ENCODE results near the gene CERKL. TPM values are rescaled to one million over a fixed set of nuclear protein-coding genes. Genes with fewer than 3 reads are reported as not detected.
"Not testable (repeated sequence)": the region's sequence is repeated elsewhere in the genome, so short reads cannot be mapped to it uniquely, and the experiment has no call there.

Gene CERKL
- polyA plus RNA-seq (ENCODE audit: insufficient read length in 3 of 3): 10 to 100 TPM; 12.9 to 18.3 (median 14.5) TPM

- DNase-seq (ENCODE audit: low read depth in 3 of 3, low spot score in 2 of 3): no peak
Measured at GRCh38 chr2:181656450-181657291, at the start of gene CERKL. Gene CERKL, minus strand, starts transcription at chr2:181657105. Its CDS starts 99 bp downstream, at chr2:181657006.

GRCh38 chr2:181702519-181702918 is 45.6 kb upstream of the CERKL start:
- not testable (repeated sequence) for DNase-seq (ENCODE audit: low read depth in 3 of 3, low spot score in 2 of 3)

GRCh38 chr2:181698223-181698622 is 41.3 kb upstream of the CERKL start:
- DNase-seq (ENCODE audit: low read depth in 3 of 3, low spot score in 2 of 3): no peak

GRCh38 chr2:181697571-181697970 is 40.7 kb upstream of the CERKL start:
- no peak for DNase-seq (ENCODE audit: low read depth in 3 of 3, low spot score in 2 of 3)

- no peak for DNase-seq (ENCODE audit: low read depth in 3 of 3, low spot score in 2 of 3)
Measured at GRCh38 chr2:181697126-181697525, 40.2 kb upstream of the CERKL start.

- DNase-seq (ENCODE audit: low read depth in 3 of 3, low spot score in 2 of 3): no peak
Measured at GRCh38 chr2:181694271-181694670, 37.4 kb upstream of the CERKL start.

- DNase-seq (ENCODE audit: low read depth in 3 of 3, low spot score in 2 of 3): no peak
Measured at GRCh38 chr2:181690860-181691259, 34.0 kb upstream of the CERKL start.

GRCh38 chr2:181686576-181687185 is 29.8 kb upstream of the CERKL start:
- no peak for DNase-seq (ENCODE audit: low read depth in 3 of 3, low spot score in 2 of 3)

GRCh38 chr2:181685150-181685688 is 28.3 kb upstream of the CERKL start:
- no peak for DNase-seq (ENCODE audit: low read depth in 3 of 3, low spot score in 2 of 3)

- DNase-seq (ENCODE audit: low read depth in 3 of 3, low spot score in 2 of 3): no peak
Measured at GRCh38 chr2:181684454-181685149, 27.7 kb upstream of the CERKL start.

- DNase-seq (ENCODE audit: low read depth in 3 of 3, low spot score in 2 of 3): no peak
Measured at GRCh38 chr2:181683518-181684453, 26.9 kb upstream of the CERKL start.

- DNase-seq (ENCODE audit: low read depth in 3 of 3, low spot score in 2 of 3): no peak
Measured at GRCh38 chr2:181682795-181683517, 26.1 kb upstream of the CERKL start.

- no peak for DNase-seq (ENCODE audit: low read depth in 3 of 3, low spot score in 2 of 3)
Measured at GRCh38 chr2:181682026-181682789, 25.3 kb upstream of the CERKL start.

GRCh38 chr2:181680937-181681811 is 24.3 kb upstream of the CERKL start:
- no peak for DNase-seq (ENCODE audit: low read depth in 3 of 3, low spot score in 2 of 3)

GRCh38 chr2:181680055-181680936 is 23.4 kb upstream of the CERKL start, which contains the start of gene NEUROD1:
Gene NEUROD1, minus strand, starts transcription at chr2:181680517. Its CDS starts 1,657 bp downstream, at chr2:181678860.
- no peak for DNase-seq (ENCODE audit: low read depth in 3 of 3, low spot score in 2 of 3)

- DNase-seq (ENCODE audit: low read depth in 3 of 3, low spot score in 2 of 3): no peak
Measured at GRCh38 chr2:181679544-181679979, 22.7 kb upstream of the CERKL start.

Data from right renal cortex interstitium (tissue), 3 donors.